HG02840 (cell line): ENCODE results near the gene IL34.

Experiments
- ATAC-seq: cut with Tn5 transposase; IDR thresholded peaks from one replicate; pipeline ENCODE4 v1.9.1; 2021; ENCODE audit warnings: mild to moderate bottlenecking, moderate library complexity, moderate number of reproducible peaks; ENCODE audit not compliant: unreplicated experiment, low FRiP score

The IL34 gene

DNA sequence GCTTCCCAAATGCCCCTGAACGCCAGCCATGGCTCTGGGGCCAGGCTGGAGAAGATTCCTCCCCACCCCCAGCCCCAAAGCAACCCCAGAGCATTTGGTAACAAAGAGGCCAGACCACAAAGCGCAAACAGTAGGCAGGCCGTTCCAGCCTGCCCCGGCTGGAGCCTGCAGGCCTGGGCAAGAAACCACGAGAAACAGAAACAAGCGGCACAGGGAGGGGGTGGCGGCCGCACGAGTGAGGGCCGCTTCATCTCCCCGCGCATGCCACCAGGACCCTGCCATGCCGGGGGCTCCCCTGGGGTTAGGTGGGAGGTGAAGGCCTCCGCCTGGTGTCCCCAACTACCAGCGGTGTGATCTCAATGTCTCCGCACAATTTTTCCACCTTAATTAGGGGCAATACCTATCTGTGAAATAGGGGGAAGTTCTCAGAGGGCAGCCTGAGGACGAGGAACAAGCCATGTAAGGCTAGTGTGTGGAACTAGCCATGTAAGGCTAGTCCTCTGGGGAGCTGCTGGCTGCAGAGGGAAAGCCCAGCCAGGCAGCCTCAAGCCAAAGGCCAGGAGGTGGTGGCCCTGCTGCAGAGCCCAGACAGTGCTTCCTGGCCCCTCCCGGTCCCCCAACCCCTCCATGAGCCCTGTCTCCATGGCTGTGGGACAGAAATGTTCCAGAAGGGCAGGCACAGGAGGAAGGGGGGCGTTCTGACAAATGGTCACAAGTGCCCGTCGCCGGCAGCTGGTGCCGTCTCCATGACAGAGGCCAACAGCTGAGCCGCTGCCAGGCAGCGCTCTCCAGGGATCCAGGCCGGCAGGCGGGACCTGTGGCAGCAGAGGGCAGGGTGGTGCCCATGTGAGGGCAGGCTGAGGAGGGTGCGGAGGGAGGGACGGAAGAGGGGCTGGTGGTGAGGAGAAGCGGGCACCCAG, 54.0 kb downstream of the IL34 start:
- ATAC-seq: no peak

- no peak for ATAC-seq
Measured at GRCh38 chr16:70701036-70701435, 54.7 kb downstream of the IL34 start.

DNA sequence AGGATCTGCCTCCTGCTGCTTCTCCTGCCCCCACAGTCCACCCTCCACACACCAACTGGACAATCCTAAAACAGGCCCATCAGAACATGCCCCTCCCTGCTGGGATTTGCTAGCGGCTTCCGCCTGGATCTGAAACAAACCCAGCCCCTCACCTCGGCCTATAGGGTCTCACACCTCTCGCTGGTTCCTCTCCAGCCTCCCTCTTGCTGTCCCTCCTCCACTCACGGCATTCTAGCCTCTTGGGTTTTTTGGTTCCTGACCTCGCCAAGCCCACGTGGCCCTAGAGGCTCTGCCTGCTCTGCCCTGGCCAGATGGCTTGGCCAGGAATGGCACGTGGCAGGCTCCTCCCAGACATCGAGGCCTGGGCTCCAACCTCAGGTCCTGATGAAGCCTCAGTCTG, 55.2 kb downstream of the IL34 start:
- no peak for ATAC-seq

DNA sequence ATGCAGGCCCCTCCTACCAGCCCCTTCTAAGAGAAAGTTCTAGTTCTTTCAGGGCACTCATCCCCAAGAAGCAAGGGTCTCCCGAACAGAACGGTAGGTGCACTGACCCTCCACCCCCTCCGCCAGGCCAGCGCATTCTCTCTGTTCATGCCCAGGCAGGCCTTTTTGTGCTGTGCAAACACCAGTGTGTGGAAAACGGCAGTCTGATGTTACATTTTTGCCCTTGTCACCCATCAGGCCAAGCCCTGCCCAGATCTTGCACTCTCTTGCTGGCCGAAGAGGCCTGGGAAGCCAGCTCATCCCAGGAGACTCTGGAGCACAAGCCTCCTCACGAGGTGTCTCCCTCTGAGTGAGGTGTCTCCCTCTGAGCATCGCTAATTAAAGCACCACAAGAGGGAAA, 55.6 kb downstream of the IL34 start:
- ATAC-seq: no peak

GRCh38 chr16:70702624-70703023, 56.3 kb downstream of the IL34 start:
- no peak for ATAC-seq

GRCh38 chr16:70703041-70703834, 56.9 kb downstream of the IL34 start:
- no peak for ATAC-seq

DNA sequence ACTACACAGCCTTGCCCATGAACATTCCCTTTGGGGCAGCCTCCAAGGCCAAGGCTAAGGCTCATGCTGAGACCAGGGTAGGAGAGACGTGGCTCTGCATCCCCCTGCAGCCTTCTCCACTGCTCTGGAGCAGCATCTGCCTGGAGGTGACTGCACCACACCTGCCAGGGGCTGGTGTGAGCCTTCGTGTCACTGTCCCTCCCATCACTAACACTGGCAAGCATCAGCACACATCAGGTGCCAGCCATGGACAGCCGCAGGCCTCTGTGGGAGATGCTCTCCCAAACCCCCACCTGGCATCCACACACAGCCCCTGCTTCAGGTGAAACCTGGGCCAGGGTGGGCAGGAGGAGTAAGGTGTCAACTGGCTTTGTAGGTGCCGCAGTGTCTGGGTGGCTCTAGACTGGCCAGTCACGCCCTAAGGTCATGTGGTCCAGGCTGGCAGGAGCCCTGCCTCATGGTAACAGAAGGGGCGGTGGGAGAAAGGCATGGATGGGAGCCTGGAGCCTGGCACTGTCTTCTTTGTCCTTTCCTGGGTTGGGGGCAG, 57.5 kb downstream of the IL34 start:
- ATAC-seq: no peak

DNA sequence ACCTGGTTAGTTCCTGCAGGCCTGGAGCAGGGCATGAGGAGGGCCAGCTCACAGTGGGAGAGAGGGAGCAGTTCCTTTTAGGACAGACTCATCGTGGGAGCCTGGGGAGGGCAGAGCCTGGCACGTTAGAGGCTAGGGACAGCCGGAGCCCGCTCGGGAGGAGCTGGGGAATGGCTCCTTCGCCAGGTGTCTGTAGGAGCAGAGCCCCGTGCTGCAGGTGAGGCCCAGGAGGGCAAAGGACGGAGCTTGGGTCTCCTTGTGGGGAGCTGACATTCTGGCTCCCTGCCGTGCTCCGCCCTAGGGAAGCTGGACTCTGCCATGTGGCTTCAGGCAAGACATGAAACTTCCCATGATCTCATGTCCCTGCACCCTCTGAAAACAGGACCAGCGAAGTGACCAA, 58.2 kb downstream of the IL34 start:
- no peak for ATAC-seq

GRCh38 chr16:70705056-70705455, 58.7 kb downstream of the IL34 start:
- no peak for ATAC-seq

DNA sequence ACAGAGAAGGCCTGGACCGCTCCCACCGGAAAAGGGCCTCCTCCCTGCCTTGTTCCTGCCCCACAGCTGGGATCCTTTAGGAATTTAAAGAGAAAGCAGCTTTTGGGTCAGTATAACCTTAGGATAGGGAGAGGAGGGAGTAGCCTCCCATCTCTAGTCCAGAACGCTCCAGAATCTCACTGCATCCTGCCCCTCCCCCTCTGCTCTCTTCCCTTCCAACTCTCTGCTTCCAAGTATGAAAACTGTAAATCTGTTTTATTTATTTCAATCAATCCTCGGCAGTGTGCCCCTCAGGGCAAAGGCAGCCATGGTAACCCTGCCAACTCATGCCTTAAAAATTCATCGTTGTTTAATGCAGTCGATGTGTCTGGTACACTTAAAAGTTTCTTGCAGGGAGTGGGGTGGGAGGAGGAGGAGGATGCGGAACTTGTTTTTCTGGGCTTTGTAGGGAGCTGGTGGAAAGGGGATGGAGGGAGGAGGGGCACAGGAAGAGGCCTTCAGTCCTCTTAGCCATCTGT, 60.6 kb downstream of the IL34 start:
- ATAC-seq: no peak

- no peak for ATAC-seq
Measured at GRCh38 chr16:70708366-70709246, 62.2 kb downstream of the IL34 start.

- no peak for ATAC-seq
Measured at GRCh38 chr16:70709457-70709856, 63.1 kb downstream of the IL34 start.

- no peak for ATAC-seq
Measured at GRCh38 chr16:70709942-70710341, 63.6 kb downstream of the IL34 start.
